Hepatic stellate cell (primary cell): ENCODE results near the gene CORO2B.

ENCODE experiments used
- DNase-seq: peaks from one replicate; pipeline ENCODE4 v3.0.0; 2011; ENCODE audit warnings: low spot score

Gene CORO2B

DNA sequence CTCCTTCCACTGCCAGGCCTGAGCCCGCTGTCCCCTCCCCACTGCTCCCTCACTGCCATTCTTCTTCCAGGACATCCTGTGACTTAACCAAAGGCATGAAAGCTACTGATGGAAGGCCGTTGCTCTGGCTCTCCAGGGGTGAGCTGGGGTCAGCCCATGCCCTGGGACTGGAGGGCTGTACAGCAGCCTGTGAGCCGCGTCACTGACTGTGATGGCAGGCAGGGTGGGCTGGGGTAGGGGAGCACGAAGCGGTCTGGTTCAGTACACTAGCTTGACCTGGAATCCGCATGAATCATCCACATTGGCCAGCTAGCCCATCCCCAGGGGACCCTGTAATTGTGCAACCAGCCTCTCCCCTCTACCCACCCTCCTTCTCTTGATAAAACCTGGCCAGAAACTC, 30.8 kb downstream of the CORO2B start:
- DNase-seq: no peak

- DNase-seq: no peak
Measured at GRCh38 chr15:68610825-68611224, 32.0 kb downstream of the CORO2B start.

DNA sequence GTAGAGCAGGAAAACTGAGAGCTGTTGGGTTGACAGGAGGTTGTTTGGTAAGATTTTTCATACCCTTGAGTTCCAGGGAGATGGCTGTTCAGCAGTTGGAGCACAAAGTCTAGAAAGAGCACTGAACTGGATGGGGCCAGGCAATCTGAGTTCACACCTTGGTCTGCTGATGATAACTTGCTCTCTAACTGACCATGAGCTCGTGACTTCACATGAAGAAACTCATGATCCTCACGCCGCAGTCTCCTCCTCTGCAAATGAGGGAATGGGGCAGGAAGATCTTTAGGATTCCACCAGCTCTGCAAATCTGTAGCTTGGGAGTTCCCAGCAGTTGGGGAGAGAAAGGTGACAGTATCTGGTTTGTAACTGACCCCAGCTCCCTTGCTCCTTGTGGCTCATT, 33.7 kb downstream of the CORO2B start:
- no peak for DNase-seq

DNA sequence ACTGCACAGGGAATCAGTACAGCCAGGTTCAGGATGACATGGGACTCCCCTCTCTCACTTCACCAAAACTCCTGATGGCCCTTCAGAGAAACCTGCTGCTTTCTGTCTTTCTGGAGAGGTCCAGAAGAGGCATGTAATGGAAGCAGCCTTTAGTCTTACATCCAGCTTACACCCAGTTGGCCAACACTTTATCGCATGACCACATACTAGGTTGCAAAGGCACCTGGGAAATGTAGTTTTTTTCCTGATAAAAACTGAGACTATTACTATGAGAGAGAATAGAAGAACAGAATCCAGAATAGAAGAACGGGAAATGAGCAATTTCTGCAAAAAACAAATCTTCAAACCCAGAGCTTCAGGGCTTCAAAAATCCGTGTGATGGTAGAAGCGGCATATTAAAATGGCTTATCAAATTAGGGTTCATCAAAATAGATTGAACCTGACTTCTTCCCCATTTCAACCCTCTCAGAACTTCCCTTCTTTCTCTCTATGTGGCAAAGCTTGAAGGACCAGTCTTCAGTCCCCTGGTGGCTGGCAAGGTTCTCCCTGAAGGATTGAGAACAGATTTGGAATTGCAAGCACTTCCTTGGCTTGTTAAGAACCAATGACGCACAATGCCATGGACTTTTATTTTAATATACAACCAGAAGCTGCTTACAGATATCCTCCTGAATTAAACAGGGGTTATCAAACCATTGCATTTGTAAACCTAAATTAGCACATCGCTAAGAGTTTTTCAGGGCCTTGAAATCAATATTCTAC, 34.4 kb downstream of the CORO2B start:
- DNase-seq: no peak

DNA sequence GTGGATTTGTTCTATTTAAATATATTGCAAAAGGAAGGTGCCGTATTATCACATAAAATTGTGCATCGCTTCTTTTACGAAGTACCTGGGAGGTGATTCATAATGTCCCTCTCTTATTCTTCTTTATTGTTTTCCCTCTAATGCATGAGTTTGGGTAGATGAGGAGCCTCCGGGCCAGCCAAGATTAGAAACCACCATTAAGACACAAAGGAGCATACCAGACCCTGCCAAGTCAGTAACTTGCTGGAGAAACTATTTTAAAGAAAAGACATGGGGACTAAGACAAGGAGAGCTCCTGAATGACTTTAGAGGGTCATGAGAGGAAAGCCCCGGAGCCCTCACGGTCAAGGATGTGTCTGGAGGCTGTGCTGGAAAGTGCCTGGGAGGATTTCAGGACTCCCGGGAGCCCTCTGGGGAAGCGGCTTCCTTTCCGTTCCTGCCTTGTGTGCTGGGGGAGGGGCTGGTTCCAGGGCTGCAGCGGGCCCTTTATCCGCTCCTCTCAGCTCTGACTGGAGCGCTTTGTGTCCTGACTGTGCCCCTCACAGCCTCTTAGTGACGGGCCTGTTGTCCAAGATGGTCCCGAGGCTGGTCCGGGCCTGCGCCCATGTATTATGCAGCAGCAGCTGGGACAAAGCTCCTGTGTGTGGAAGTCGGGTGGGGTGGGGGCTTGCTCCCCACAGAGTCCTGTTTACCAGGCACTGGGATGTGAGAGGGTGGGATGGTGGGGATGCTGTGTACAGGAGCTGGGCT, 35.7 kb downstream of the CORO2B start:
- DNase-seq: no peak

GRCh38 chr15:68615301-68615700, 36.5 kb downstream of the CORO2B start:
- DNase-seq: no peak

- DNase-seq: no peak
Measured at GRCh38 chr15:68615811-68616210, 37.0 kb downstream of the CORO2B start.

- no peak for DNase-seq
Measured at GRCh38 chr15:68616397-68616796, 37.6 kb downstream of the CORO2B start.

- DNase-seq: no peak
Measured at GRCh38 chr15:68617001-68617400, 38.2 kb downstream of the CORO2B start.

- no peak for DNase-seq
Measured at GRCh38 chr15:68617777-68618176, 39.0 kb downstream of the CORO2B start.

- DNase-seq: no peak
Measured at GRCh38 chr15:68618394-68618793, 39.6 kb downstream of the CORO2B start.

DNA sequence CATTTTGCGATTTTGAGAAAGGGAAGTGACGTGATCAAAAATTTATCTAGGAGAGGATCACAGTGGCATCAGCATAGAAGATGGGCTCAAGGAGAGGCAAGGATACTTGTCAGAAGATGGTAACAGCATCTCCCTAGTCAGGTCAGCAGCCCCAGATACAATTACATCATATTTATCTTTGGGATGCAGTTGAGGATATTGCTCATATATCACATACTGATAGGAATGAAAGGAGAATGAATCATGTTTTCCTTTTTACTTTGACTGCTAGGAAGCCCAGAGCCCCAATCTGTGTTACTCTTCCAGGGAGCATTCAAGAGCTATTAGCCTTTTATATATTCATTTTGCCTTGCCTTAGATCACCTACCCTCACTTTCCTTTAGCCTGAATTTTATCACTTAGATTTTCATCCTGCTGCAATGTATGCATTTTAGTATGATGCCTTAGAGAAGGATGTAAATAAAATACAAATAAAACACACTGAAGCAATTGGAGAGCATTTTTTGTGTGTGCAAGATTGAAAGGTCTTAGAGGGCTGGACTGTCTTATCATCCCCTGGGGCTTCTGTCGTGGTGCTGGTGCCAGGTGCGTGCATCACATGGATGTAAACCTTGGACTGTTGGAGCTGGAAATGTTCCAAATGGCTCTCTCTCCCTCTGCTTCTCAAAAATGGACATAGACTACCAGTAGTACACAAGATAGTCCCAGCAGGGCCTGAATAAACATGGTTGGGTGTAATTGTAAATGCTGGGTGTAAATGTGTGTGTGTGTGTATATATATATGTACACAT, 40.3 kb downstream of the CORO2B start:
- DNase-seq: no peak

DNA sequence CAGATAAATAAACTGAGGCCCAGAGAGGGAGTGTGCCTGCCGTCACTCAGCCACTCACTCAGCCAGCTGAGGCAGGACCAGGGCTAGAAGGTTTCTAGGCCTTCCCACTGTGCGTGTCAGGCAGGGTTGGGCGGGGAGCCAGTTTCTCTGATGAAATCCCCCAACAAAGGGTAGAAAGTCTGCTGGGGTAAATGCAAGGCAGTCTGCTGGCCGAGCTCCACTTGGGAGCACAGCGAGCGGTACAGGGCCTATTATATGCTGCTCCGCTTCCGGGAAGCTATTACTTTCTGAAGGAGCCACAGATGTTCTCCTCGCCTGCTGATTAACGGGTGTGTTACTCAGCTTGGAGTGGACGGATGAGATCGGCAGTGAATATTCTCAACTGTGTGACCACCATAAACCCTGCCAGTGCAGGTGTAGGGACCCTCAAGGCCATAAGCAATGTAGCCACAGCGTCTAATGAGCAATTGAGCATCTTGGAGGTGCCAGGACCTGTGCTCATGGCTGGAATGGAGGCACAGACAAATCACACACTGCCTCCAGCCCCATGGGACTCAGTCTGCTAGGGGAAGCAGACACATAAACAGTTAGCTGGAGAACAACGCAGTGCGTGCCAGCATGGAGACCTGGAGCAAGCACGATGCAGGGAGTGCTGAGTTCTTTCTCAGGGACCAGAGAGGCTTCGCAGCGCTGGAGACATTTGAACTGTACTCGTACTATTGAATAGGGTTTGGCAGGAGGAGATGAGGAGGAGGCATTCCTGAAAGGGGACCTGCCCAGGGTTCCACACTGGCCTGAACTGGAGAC, 42.1 kb downstream of the CORO2B start:
- DNase-seq: peak; percentile 89

DNA sequence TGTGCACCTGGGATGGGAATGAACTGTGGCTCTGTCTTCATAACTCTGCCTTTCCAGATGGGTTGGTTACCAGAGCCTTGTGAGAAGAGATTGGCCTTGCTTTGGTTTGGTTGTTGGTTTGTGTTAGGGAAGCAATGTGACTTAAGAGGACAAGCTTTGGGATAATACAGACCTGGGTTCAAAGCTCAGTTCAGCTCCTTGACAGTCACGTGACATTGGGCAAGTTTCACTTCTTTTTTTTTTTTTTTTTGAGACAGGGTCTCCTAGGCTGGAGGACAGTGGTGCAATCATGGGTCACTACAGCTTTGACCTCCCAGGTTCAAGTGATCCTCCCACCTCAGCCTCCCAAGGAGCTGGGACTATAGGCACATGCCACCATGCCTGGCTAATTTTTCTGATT, 42.7 kb downstream of the CORO2B start:
- DNase-seq: no peak

DNA sequence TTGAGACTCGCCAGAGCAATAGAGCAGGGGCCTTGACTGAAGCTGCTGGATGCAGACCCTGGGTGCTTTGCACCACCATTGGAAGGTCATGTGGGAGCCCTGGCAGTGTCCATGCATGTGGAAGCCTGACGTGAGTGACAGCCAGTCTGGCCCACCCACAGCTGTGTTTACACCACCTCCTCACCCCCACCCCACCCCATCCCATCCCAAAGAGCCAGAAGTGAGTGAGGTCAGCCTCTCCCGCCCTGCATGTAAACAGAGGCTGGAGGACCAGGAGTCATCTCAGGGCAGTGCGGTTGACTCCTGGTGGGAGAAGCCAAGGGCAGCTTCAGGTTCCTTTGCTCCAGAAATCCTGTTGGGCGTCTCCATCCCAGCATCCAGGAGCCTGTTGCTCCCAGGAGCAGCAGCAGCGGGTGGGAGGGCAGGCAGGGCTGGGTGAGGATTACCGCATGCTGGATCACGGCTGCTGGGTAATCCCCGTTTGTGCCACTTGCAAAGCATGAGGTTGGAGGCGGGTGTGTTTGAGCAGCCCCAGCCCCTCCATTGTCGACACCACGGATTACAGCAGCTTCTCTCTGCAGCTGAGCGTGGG, 44.6 kb downstream of the CORO2B start:
- no peak for DNase-seq

DNA sequence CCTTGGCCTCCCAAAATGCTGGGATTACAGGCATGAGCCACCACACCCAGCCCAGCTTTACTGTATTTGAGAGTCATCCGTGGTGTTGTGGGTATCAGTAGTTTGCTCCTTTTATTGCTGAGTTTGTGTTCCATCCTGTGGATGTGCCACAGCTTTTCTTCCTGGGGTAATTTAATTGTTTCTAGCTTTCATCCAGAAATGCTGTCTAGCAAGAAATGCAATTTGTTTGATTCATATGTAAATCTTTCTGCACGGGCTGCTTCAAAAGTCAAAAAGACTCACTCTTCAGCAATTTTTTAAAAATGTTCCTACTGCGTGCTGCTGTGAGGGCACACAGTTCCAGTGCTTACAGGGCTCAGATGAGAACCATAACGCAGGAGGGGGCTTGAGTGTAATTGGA, 47.1 kb downstream of the CORO2B start:
- DNase-seq: no peak

- no peak for DNase-seq
Measured at GRCh38 chr15:68626283-68626682, 47.5 kb downstream of the CORO2B start.

- DNase-seq: no peak
Measured at GRCh38 chr15:68626739-68627138, 47.9 kb downstream of the CORO2B start.

GRCh38 chr15:68627476-68627875, 48.7 kb downstream of the CORO2B start:
- no peak for DNase-seq

DNA sequence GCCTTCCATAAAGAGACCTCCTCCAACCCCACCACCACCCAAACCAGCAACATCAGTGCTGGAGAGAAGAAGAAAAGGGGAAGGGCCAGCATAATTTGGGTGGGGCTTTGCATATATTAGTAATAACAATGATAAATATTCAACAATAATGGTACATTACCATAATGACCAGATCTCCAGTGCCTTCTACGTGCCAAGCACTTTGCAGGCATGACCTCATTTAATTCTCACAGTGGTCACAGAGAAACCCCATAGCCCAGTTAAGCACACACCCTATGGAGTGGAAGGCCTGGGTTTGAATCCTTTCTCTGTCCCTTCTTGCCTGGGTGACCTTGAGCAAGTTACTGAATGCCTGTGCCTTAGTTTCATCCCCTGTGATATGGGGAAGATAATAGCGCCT, 49.2 kb downstream of the CORO2B start:
- no peak for DNase-seq

GRCh38 chr15:68629519-68630210, 50.9 kb downstream of the CORO2B start:
- no peak for DNase-seq
